GM12878 (cell line): Measurements from ENCODE around the gene ZDHHC11B.
"Not testable (repeated sequence)": the region's sequence is repeated elsewhere in the genome, so short reads cannot be mapped to it uniquely, and the experiment has no call there.

ENCODE experiments used
- EGR1 ChIP-seq, 2 experiments: IDR thresholded peaks; 1 replicate in 1 of 2; 2 replicates in 1 of 2; pipeline ENCODE4 v1.6.1; 2011 to 2012; ENCODE audit warnings: low read depth in 2 of 2, low read length in 2 of 2, borderline replicate concordance in 1 of 2, mild to moderate bottlenecking in 1 of 2, moderate library complexity in 1 of 2
- SPI1 ChIP-seq: IDR thresholded peaks from 2 replicates; pipeline ENCODE4 v1.6.1; 2011; ENCODE audit warnings: low read depth, mild to moderate bottlenecking, low read length, moderate library complexity, borderline replicate concordance; ENCODE audit not compliant: insufficient read depth
- YBX1 ChIP-seq: fragments of 450-650 bp; IDR thresholded peaks from 2 replicates; pipeline ENCODE4 v1.6.1; 2016; ENCODE audit warnings: antibody characterized with exemption
- TF ChIP-seq, protein P1 (sequence below), 3 experiments: IDR thresholded peaks in 2 of 3; conservative IDR thresholded peaks in 1 of 3; 2 replicates each; pipeline ENCODE4 v1.5.1; 2011; ENCODE audit warnings: low read depth in 3 of 3, low read length in 3 of 3, mild to moderate bottlenecking in 3 of 3, control low read depth in 2 of 3, moderate library complexity in 2 of 3, inconsistent platforms in 1 of 3, mixed read lengths in 1 of 3; ENCODE audit not compliant: control insufficient read depth in 2 of 3, insufficient read depth in 1 of 3; ENCODE audit errors: extremely low read depth in 1 of 3

DNA sequence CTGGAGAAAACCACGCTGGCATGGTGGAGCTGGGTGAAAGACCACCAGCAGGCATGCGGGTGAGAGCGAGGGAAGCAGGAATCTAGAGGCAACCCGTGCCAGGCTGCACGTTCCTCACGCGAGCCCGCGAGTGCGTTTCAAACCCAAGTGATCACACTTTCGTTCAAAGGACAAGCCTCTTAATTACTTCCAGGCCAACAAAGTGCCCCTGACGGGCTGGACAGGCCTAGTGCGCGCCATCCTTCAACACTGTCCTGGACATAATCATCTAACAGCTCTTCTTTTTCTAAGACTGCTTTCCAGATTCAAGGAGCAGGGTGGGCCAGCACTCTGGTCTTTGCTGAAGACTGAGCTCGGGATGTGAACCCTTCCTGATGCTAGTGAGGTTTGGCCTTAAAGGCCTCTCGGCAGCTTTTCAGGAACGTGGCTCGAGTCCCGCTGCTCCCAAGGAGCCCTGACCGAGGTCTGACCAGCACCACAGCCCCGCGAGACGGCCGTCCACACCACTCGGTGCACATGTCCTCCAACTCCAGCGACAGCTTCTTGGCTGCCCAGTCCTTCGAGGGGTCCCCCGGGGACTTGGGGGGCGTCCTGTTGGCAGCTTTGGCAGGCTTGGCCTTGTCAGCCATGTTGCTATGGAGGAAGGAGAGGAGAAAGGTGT lies 14.9 kb downstream of the ZDHHC11B start:
- TF ChIP-seq, protein P1, sequence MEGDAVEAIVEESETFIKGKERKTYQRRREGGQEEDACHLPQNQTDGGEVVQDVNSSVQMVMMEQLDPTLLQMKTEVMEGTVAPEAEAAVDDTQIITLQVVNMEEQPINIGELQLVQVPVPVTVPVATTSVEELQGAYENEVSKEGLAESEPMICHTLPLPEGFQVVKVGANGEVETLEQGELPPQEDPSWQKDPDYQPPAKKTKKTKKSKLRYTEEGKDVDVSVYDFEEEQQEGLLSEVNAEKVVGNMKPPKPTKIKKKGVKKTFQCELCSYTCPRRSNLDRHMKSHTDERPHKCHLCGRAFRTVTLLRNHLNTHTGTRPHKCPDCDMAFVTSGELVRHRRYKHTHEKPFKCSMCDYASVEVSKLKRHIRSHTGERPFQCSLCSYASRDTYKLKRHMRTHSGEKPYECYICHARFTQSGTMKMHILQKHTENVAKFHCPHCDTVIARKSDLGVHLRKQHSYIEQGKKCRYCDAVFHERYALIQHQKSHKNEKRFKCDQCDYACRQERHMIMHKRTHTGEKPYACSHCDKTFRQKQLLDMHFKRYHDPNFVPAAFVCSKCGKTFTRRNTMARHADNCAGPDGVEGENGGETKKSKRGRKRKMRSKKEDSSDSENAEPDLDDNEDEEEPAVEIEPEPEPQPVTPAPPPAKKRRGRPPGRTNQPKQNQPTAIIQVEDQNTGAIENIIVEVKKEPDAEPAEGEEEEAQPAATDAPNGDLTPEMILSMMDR (IDR thresholded peaks at IDR 0.05 in 2 of 3, conservative IDR thresholded peaks at IDR 0.05 in 1 of 3; ENCODE audit: control insufficient read depth in 2 of 3, extremely low read depth in 1 of 3, insufficient read depth in 1 of 3, low read depth in 3 of 3, low read length in 3 of 3) = not testable (repeated sequence)
- not testable (repeated sequence) for TF ChIP-seq EGR1 (IDR thresholded peaks at IDR 0.05; ENCODE audit: borderline replicate concordance in 1 of 2, low read depth in 2 of 2, low read length in 2 of 2); SPI1; YBX1
